Liver (tissue), 9 donors: Measurements from ENCODE around the gene CHRNE. TPM values are rescaled to one million over a fixed set of nuclear protein-coding genes. Genes with fewer than 3 reads are reported as not detected.

Experiments used
- DNase-seq: peaks from one replicate; pipeline ENCODE4 v3.0.0-alpha.2; 2017; ENCODE audit warnings: low spot score
- H3K27ac ChIP-seq, 2 donors: one replicate each; pipeline ENCODE4 v1.7.0; 2013; ENCODE audit warnings: inconsistent platforms in 2 of 2, low read length in 2 of 2, control low read depth in 1 of 2, low read depth in 1 of 2, mild to moderate bottlenecking in 1 of 2
- H3K27me3 ChIP-seq, 4 donors: one replicate each; pipeline versions ENCODE4 v1.6.1 to v1.7.0; 2013; ENCODE audit warnings: low read length in 3 of 4, inconsistent platforms in 1 of 4, mild to moderate bottlenecking in 1 of 4, moderate library complexity in 1 of 4; ENCODE audit not compliant: control insufficient read depth in 4 of 4, insufficient read depth in 4 of 4
- H3K36me3 ChIP-seq, 4 donors: one replicate each; pipeline versions ENCODE4 v1.6.1 to v1.7.0; 2013; ENCODE audit warnings: low read length in 3 of 4, mild to moderate bottlenecking in 3 of 4, low read depth in 1 of 4, moderate library complexity in 1 of 4; ENCODE audit not compliant: control insufficient read depth in 4 of 4, insufficient read depth in 3 of 4
- H3K4me1 ChIP-seq, 4 donors: one replicate each; pipeline versions ENCODE4 v1.6.1 to v1.7.0; 2013; ENCODE audit warnings: low read length in 3 of 4, mild to moderate bottlenecking in 3 of 4, moderate library complexity in 1 of 4; ENCODE audit not compliant: control insufficient read depth in 4 of 4, insufficient read depth in 4 of 4
- H3K4me3 ChIP-seq, 3 donors: one replicate each; pipeline versions ENCODE4 v1.6.1 to v1.7.0; 2013; ENCODE audit warnings: low read length in 3 of 3, control low read depth in 1 of 3, low read depth in 1 of 3, mild to moderate bottlenecking in 1 of 3
- H3K9ac ChIP-seq, 2 donors: one replicate each; pipeline ENCODE4 v1.7.0; 2013; ENCODE audit warnings: low read length in 2 of 2, mild to moderate bottlenecking in 2 of 2, moderate library complexity in 2 of 2, control low read depth in 1 of 2, low read depth in 1 of 2
- H3K9me3 ChIP-seq, 4 donors: one replicate each; pipeline versions ENCODE4 v1.6.1 to v1.7.0; 2013; ENCODE audit warnings: low read length in 3 of 4; ENCODE audit not compliant: control insufficient read depth in 4 of 4
- ATF3 ChIP-seq: IDR thresholded peaks from 2 replicates; pipeline ENCODE4 v1.6.1; 2016; ENCODE audit warnings: antibody characterized with exemption
- CTCF ChIP-seq: fragments of 150-350 bp; IDR thresholded peaks from 2 replicates; pipeline ENCODE4 v1.5.1; 2017; ENCODE audit warnings: improper control_type of control experiment, low read depth, low read length; ENCODE audit not compliant: missing input control
- EGR1 ChIP-seq, 2 donors: IDR thresholded peaks; 2 replicates each; pipeline ENCODE4 v1.6.1; 2016 to 2018; ENCODE audit warnings: antibody characterized with exemption in 2 of 2, low read depth in 2 of 2
- FOXA2 ChIP-seq: IDR thresholded peaks from 2 replicates; pipeline ENCODE4 v1.6.1; 2016; ENCODE audit warnings: antibody characterized with exemption
- GABPA ChIP-seq, 2 donors: IDR thresholded peaks in 1 of 2; conservative IDR thresholded peaks in 1 of 2; 2 replicates each; pipeline ENCODE4 v1.6.1; 2016; ENCODE audit warnings: antibody characterized with exemption in 2 of 2, mild to moderate bottlenecking in 1 of 2, moderate library complexity in 1 of 2
- HNF4G ChIP-seq: IDR thresholded peaks from 2 replicates; pipeline ENCODE4 v1.6.1; 2016; ENCODE audit warnings: antibody characterized with exemption
- MAX ChIP-seq: IDR thresholded peaks from 2 replicates; pipeline ENCODE4 v1.6.1; 2016; ENCODE audit warnings: antibody characterized with exemption
- RXRA ChIP-seq, 2 donors: IDR thresholded peaks; 2 replicates each; pipeline ENCODE4 v1.6.1; 2017 to 2018; ENCODE audit warnings: antibody characterized with exemption in 2 of 2, mild to moderate bottlenecking in 1 of 2
- SP1 ChIP-seq: IDR thresholded peaks from 2 replicates; pipeline ENCODE4 v1.6.1; 2018; ENCODE audit warnings: antibody characterized with exemption, mild to moderate bottlenecking
- YY1 ChIP-seq: IDR thresholded peaks from 2 replicates; pipeline ENCODE4 v1.6.1; 2016; ENCODE audit warnings: antibody characterized with exemption, mild to moderate bottlenecking
- ZBTB33 ChIP-seq: IDR thresholded peaks from 2 replicates; pipeline ENCODE4 v1.6.1; 2016; ENCODE audit warnings: antibody characterized with exemption
- WGBS: extraction: QIAGEN DNeasy Blood & Tissue Kit; methylation state at CpG from one replicate; pipeline ENCODE4 v1.1.7; 2013; 5-methylcytosine and 5-hydroxymethylcytosine counted together
- polyA plus RNA-seq, 2 donors: library from polyadenylated mRNA; stranded (reverse) in 1 of 2; unstranded in 1 of 2; fragments of 200-250 nt in 1 of 2; fragments of >200 nt in 1 of 2; fragmentation: Nextera tagmentation in 1 of 2; extraction: Ambion mirVana in 1 of 2; gene quantifications; one replicate each; pipeline versions ENCODE4 v1.2.1 to v1.2.3, GENCODE V29; 2013 to 2015
- total RNA-seq, 2 donors: library from RNA; depleted of rRNA; stranded (reverse); fragments of >200 nt; gene quantifications; one replicate each; pipeline ENCODE4 v1.2.3, GENCODE V29; 2014
- donor health status: healthy.
- donor health status: healthy.
- donor health status: healthy.
- donor health status: healthy.
- donor health status: healthy.

CHRNE gene
- total and polyA plus RNA-seq, 4 donors: 0.19 to 3.1 (median 0.65) TPM

GRCh38 chr17:4897785-4898184, 5.1 kb downstream of the CHRNE start:
- Histone ChIP-seq H3K27me3 (no peaks in the 10 kb centered on the region), H3K9me3 (no peaks in the 10 kb centered on the region), H3K9ac (no peak overlapping the region), H3K27ac (no peak overlapping the region), H3K4me3 (no peak overlapping the region), H3K36me3 (peaks cover 2 to 32% (median 9%) of the 10 kb centered on the region in 4 donors), H3K4me1 (peaks cover 6 to 49% (median 26%) of the 10 kb centered on the region in 4 donors)
- DNase-seq: no peak
- 94% methylated on average over 5 of the region's 5 CpGs for WGBS
- TF ChIP-seq HNF4G (no peak), SP1 (no peak), ZBTB33 (no peak), YY1 (no peak), RXRA (IDR thresholded peaks at IDR 0.05) (no peak), FOXA2 (no peak), MAX (no peak)

GRCh38 chr17:4897198-4897687, 5.7 kb downstream of the CHRNE start:
- WGBS: 71% methylated on average over 10 of the region's 10 CpGs
- no peak for DNase-seq
- no peaks in the 10 kb centered on the region for H3K9me3 ChIP-seq
- H3K36me3 ChIP-seq: peaks cover 2 to 37% (median 9%) of the 10 kb centered on the region in 4 donors
- peaks cover 6 to 49% (median 26%) of the 10 kb centered on the region in 4 donors for H3K4me1 ChIP-seq
- no peak overlapping the region for H3K27ac ChIP-seq
- H3K4me3 ChIP-seq: no peak overlapping the region
- TF ChIP-seq ATF3 (no peak), GABPA (IDR thresholded peaks at IDR 0.05 in 1 of 2, conservative IDR thresholded peaks at IDR 0.05 in 1 of 2) (no peak), ZBTB33 (no peak), CTCF (no peak), EGR1 (IDR thresholded peaks at IDR 0.05; ENCODE audit: low read depth in 2 of 2) (no peak)
- H3K27me3 ChIP-seq: no peaks in the 10 kb centered on the region
- H3K9ac ChIP-seq: no peak overlapping the region
